ENCODE results near the gene PDLIM7. TPM values are rescaled to one million over a fixed set of nuclear protein-coding genes. Genes with fewer than 3 reads are reported as not detected.
A peak's percentile ranks its signal among the peaks of the same experiment; 100 is the strongest.

The PDLIM7 gene
- total and polyA plus RNA-seq, 2 of the 8 experiments (the other 6 are each of a cell fraction or from before 2014, with no cell fraction given): 67.3 to 94.2 TPM

GRCh38 chr5:177455661-177456590 lies 41.5 kb downstream of the PDLIM7 start:
- Histone ChIP-seq H3K9me3 (ENCODE audit: insufficient read depth in 2 of 2, low read depth in 1 of 2, low read length in 1 of 2) (no peaks in the 10 kb centered on the region), H3K4me1 (replicated peaks in 1 of 4; ENCODE audit: control insufficient read depth in 3 of 4, insufficient read depth in 4 of 4, low read length in 3 of 4) (peaks cover 0 to 20% (median 10%) of the 10 kb centered on the region in 4 experiments; a peak in 6 of 7 replicates), H3K79me1 (ENCODE audit: low read depth, low read length) (no peaks in the 10 kb centered on the region; the same call in 1 of the 2 replicates), H3K4me2 (ENCODE audit: insufficient read depth in 1 of 2, low read depth in 2 of 2, low read length in 2 of 2) (peak overlapping the region; percentile 64 to 93), H2BK5ac (ENCODE audit: low read depth, low read length) (peak overlapping the region; percentile 89), H2AFZ (ENCODE audit: low read length) (no peak overlapping the region), H3K23ac (ENCODE audit: insufficient read length) (no peak overlapping the region), H4K20me1 (replicated peaks in 1 of 2; ENCODE audit: control insufficient read depth in 1 of 2, insufficient read depth in 2 of 2, low read length in 2 of 2) (peaks cover 28 to 32% of the 10 kb centered on the region in 2 experiments), H3K4ac (replicated peaks; ENCODE audit: insufficient read length, low read depth, low read length) (peak overlapping the region; percentile 97), H4K91ac (replicated peaks; ENCODE audit: insufficient read length, low read length) (peak overlapping the region; percentile 86), H2BK15ac (ENCODE audit: low read length) (0 out of 2 replicates have a peak overlapping the region, but pooled peaks have one; percentile 2), H2BK20ac (ENCODE audit: low read length) (no peak overlapping the region), H3K14ac (ENCODE audit: insufficient read length) (no peak overlapping the region), H4K5ac (ENCODE audit: insufficient read length, low read depth, low read length) (peak overlapping the region; percentile 87), H2AK5ac (ENCODE audit: low read depth, low read length) (no peak overlapping the region), H3K9ac (replicated peaks in 1 of 4; ENCODE audit: extremely low read depth in 1 of 4, low read depth in 3 of 4, low read length in 3 of 4) (peak overlapping the region; percentile 32 to 90 (median 82)), H3K36me3 (ENCODE audit: control insufficient read depth in 2 of 4, insufficient read depth in 4 of 4, low read length in 3 of 4) (peaks cover 16 to 40% (median 33%) of the 10 kb centered on the region in 4 experiments), H2BK120ac (replicated peaks; ENCODE audit: low read depth, low read length) (no peak overlapping the region), H3K27ac (ENCODE audit: low read depth, low read length) (peak overlapping the region; percentile 69), H2BK12ac (ENCODE audit: low read depth, low read length) (no peak overlapping the region), H3K18ac (ENCODE audit: extremely low read depth, low read length) (peak overlapping the region; percentile 89), H3K23me2 (ENCODE audit: low read depth, low read length) (peaks cover 15% of the 10 kb centered on the region; the same call in 1 of the 2 replicates), H3K4me3 (ENCODE audit: extremely low read depth in 1 of 4, insufficient read depth in 2 of 4, low read depth in 3 of 4, low read length in 4 of 4) (peak overlapping the region; percentile 47 to 86 (median 81)), H3K56ac (replicated peaks; ENCODE audit: insufficient read length, low read depth, low read length) (peak overlapping the region; percentile 88), H4K8ac (ENCODE audit: extremely low read depth, insufficient read depth, low read length) (peak overlapping the region; percentile 92), H3K79me2 (ENCODE audit: control insufficient read depth in 1 of 2, insufficient read depth in 2 of 2, low read length in 2 of 2) (no peaks in the 10 kb centered on the region), H3K27me3 (replicated peaks in 1 of 4; ENCODE audit: control insufficient read depth in 3 of 4, extremely low read depth in 1 of 4, insufficient read depth in 3 of 4, low read length in 3 of 4) (peaks cover 0 to 9% (median 6%) of the 10 kb centered on the region in 4 experiments; a peak in 2 of 7 replicates)
- DNase-seq (ENCODE audit: low read depth in 1 of 2, low spot score in 2 of 2): peak; percentile 84 to 96
- CTCF ChIA-PET (ENCODE audit: partially characterized antibody): interaction anchor here (0.9 to 23.6 kb wide), 24 partner anchors 10 to 147 kb away, joined by 3 to 430 read pairs (median 10); partner anchors contain the start of genes DBN1, DDX41, F12 and MXD3
- FAIRE-seq: no peak
- POLR2A ChIA-PET (ENCODE audit: partially characterized antibody): interaction anchor here (0.5 to 67.5 kb wide), 30 partner anchors 13 to 678 kb away, joined by 3 to 3349 read pairs (median 8); partner anchors contain the start of genes DBN1, DOK3, F12 and GRK6
- 2% methylated on average over 63 of the region's 76 CpGs; no CpG with 5 or more reads in 1 of the 2 experiments for WGBS, 2 experiments (ENCODE audit: extremely low coverage in 1 of 2, insufficient coverage in 1 of 2, insufficient read length in 1 of 2, insufficient replicate concordance in 2 of 2, low coverage in 1 of 2, low lambda C conversion rate in 2 of 2, missing lambda C conversion rate in 1 of 2)
- TF ChIP-seq SIN3A (conservative IDR thresholded peaks at IDR 0.05 in 1 of 2, IDR thresholded peaks at IDR 0.05 in 1 of 2; ENCODE audit: low read depth in 1 of 2, low read length in 2 of 2) (no peak; a peak in 1 of 4 replicates), TAF7 (optimal IDR thresholded peaks at IDR 0.05; ENCODE audit: borderline replicate concordance, low read depth, low read length) (peak; percentile 79), RBBP5 (IDR thresholded peaks at IDR 0.05; ENCODE audit: borderline replicate concordance, low read depth, low read length) (no peak), TEAD4 (IDR thresholded peaks at IDR 0.05; ENCODE audit: low read depth, low read length) (peak; percentile 43; the same call in 1 of the 2 replicates), RFX5 (IDR thresholded peaks at IDR 0.05; ENCODE audit: borderline replicate concordance, low read depth, low read length) (no peak)
- TF ChIP-seq, protein P1, sequence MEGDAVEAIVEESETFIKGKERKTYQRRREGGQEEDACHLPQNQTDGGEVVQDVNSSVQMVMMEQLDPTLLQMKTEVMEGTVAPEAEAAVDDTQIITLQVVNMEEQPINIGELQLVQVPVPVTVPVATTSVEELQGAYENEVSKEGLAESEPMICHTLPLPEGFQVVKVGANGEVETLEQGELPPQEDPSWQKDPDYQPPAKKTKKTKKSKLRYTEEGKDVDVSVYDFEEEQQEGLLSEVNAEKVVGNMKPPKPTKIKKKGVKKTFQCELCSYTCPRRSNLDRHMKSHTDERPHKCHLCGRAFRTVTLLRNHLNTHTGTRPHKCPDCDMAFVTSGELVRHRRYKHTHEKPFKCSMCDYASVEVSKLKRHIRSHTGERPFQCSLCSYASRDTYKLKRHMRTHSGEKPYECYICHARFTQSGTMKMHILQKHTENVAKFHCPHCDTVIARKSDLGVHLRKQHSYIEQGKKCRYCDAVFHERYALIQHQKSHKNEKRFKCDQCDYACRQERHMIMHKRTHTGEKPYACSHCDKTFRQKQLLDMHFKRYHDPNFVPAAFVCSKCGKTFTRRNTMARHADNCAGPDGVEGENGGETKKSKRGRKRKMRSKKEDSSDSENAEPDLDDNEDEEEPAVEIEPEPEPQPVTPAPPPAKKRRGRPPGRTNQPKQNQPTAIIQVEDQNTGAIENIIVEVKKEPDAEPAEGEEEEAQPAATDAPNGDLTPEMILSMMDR (IDR thresholded peaks at IDR 0.05; ENCODE audit: control extremely low read depth in 1 of 3, insufficient read depth in 1 of 3, low read depth in 1 of 3, low read length in 3 of 3): peak in 2 of 3 experiments; percentile 82 to 100; a peak in 3 of 4 replicates

Data from H1 (cell line).